NT2/D1 (cell line): Measurements from ENCODE around the gene TEK.
A peak's percentile ranks its signal among the peaks of the same experiment; 100 is the strongest.

Experiments
- DNase-seq: peaks from one replicate; pipeline ENCODE4 v3.0.0-alpha.2; 2011; ENCODE audit warnings: low read depth, low spot score
- H3K27me3 ChIP-seq: 2 replicates; pipeline ENCODE4 v1.6.0; 2011; ENCODE audit warnings: mild to moderate bottlenecking; ENCODE audit not compliant: insufficient read length, insufficient read depth
- H3K36me3 ChIP-seq: 2 replicates; pipeline ENCODE4 v1.6.1; 2011; ENCODE audit warnings: mild to moderate bottlenecking, low read length, mixed read lengths; ENCODE audit not compliant: insufficient read depth, insufficient read length
- H3K4me1 ChIP-seq: 2 replicates; pipeline ENCODE4 v1.5.1; 2011; ENCODE audit not compliant: insufficient read depth, insufficient read length
- H3K4me3 ChIP-seq: 2 replicates; pipeline ENCODE4 v1.5.1; 2011; ENCODE audit warnings: low read depth; ENCODE audit not compliant: insufficient read length
- H3K9ac ChIP-seq: 2 replicates; pipeline ENCODE4 v1.6.0; 2011; ENCODE audit warnings: low read depth; ENCODE audit not compliant: insufficient read length
- H3K9me3 ChIP-seq: 2 replicates; pipeline ENCODE4 v1.5.1; 2011; ENCODE audit warnings: mild to moderate bottlenecking, low read length; ENCODE audit not compliant: insufficient read depth
- SUZ12 ChIP-seq: IDR thresholded peaks from 2 replicates; pipeline ENCODE4 v1.6.1; 2011; ENCODE audit not compliant: insufficient read length, insufficient read depth; ENCODE audit errors: extremely low read depth
- YY1 ChIP-seq: IDR thresholded peaks from 2 replicates; pipeline ENCODE4 v1.6.1; 2011; ENCODE audit not compliant: insufficient read length, insufficient read depth
- ZNF274 ChIP-seq: IDR thresholded peaks from 2 replicates; pipeline ENCODE4 v1.6.1; 2011; ENCODE audit warnings: mild to moderate bottlenecking, low read depth, low read length

TEK gene

GRCh38 chr9:27260789-27261516 lies 151.9 kb downstream of the TEK start:
- Histone ChIP-seq H3K9me3 (no peaks in the 10 kb centered on the region), H3K36me3 (no peaks in the 10 kb centered on the region), H3K4me3 (no peak overlapping the region), H3K4me1 (no peaks in the 10 kb centered on the region), H3K27me3 (no peaks in the 10 kb centered on the region), H3K9ac (no peak overlapping the region)
- no peak for DNase-seq
- TF ChIP-seq ZNF274 = no peak
- TF ChIP-seq SUZ12 = no peak
- TF ChIP-seq YY1 = no peak

- H3K36me3 ChIP-seq = no peaks in the 10 kb centered on the region
- H3K27me3 ChIP-seq = no peaks in the 10 kb centered on the region
- H3K9ac ChIP-seq = no peak overlapping the region
- no peaks in the 10 kb centered on the region for H3K4me1 ChIP-seq
- TF ChIP-seq SUZ12 (no peak), YY1 (no peak), ZNF274 (no peak)
- H3K9me3 ChIP-seq = no peaks in the 10 kb centered on the region
- H3K4me3 ChIP-seq = no peak overlapping the region
- no peak for DNase-seq
These were observed 152.6 kb downstream of the TEK start for GRCh38 chr9:27261517-27262211.

GRCh38 chr9:27272103-27272502 lies 163.1 kb downstream of the TEK start:
- no peak for DNase-seq
- H3K27me3 ChIP-seq = no peaks in the 10 kb centered on the region
- no peaks in the 10 kb centered on the region for H3K9me3 ChIP-seq
- TF ChIP-seq SUZ12 (no peak), ZNF274 (no peak), YY1 (no peak)
- no peaks in the 10 kb centered on the region for H3K4me1 ChIP-seq
- H3K4me3 ChIP-seq = no peak overlapping the region
- no peaks in the 10 kb centered on the region for H3K36me3 ChIP-seq
- H3K9ac ChIP-seq = no peak overlapping the region

- no peaks in the 10 kb centered on the region for H3K4me1 ChIP-seq
- no peak for DNase-seq
- no peak overlapping the region for H3K4me3 ChIP-seq
- H3K27me3 ChIP-seq = no peaks in the 10 kb centered on the region
- H3K9me3 ChIP-seq = no peaks in the 10 kb centered on the region
- no peak overlapping the region for H3K9ac ChIP-seq
- H3K36me3 ChIP-seq = no peaks in the 10 kb centered on the region
- TF ChIP-seq ZNF274 (no peak), YY1 (no peak), SUZ12 (no peak)
These were observed 164.2 kb downstream of the TEK start for GRCh38 chr9:27273186-27273585.

- no peak overlapping the region for H3K9ac ChIP-seq
- H3K4me3 ChIP-seq = no peak overlapping the region
- no peaks in the 10 kb centered on the region for H3K9me3 ChIP-seq
- DNase-seq = peak; percentile 25
- TF ChIP-seq ZNF274 (no peak), SUZ12 (no peak), YY1 (no peak)
- no peaks in the 10 kb centered on the region for H3K27me3 ChIP-seq
- no peaks in the 10 kb centered on the region for H3K36me3 ChIP-seq
- no peaks in the 10 kb centered on the region for H3K4me1 ChIP-seq
These were observed 167.4 kb downstream of the TEK start for GRCh38 chr9:27276193-27277030.

- no peaks in the 10 kb centered on the region for H3K9me3 ChIP-seq
- H3K27me3 ChIP-seq = no peaks in the 10 kb centered on the region
- H3K36me3 ChIP-seq = no peaks in the 10 kb centered on the region
- H3K9ac ChIP-seq = no peak overlapping the region
- no peaks in the 10 kb centered on the region for H3K4me1 ChIP-seq
- H3K4me3 ChIP-seq = no peak overlapping the region
- no peak for DNase-seq
- TF ChIP-seq YY1 (no peak), ZNF274 (no peak), SUZ12 (no peak)
These were observed 169.3 kb downstream of the TEK start for GRCh38 chr9:27278374-27278773.

- Histone ChIP-seq H3K4me1 (no peaks in the 10 kb centered on the region), H3K36me3 (no peaks in the 10 kb centered on the region), H3K27me3 (no peaks in the 10 kb centered on the region), H3K4me3 (no peak overlapping the region), H3K9ac (no peak overlapping the region), H3K9me3 (no peaks in the 10 kb centered on the region)
- DNase-seq = no peak
- TF ChIP-seq SUZ12 = no peak
- TF ChIP-seq YY1 = no peak
- TF ChIP-seq ZNF274 = no peak
These were observed 170.6 kb downstream of the TEK start for GRCh38 chr9:27279611-27280010.
